ENCODE results near the gene TRDN.
"Not testable (repeated sequence)": the region's sequence is repeated elsewhere in the genome, so short reads cannot be mapped to it uniquely, and the experiment has no call there.

TRDN gene

GRCh38 chr6:123562264-123562663, 74.5 kb downstream of the TRDN start:
- Histone ChIP-seq H3K4me1 (ENCODE audit: control insufficient read depth, low read length) (no peaks in the 10 kb centered on the region), H3K79me2 (ENCODE audit: control insufficient read depth, low read length) (no peaks in the 10 kb centered on the region), H3K27me3 (ENCODE audit: control insufficient read depth, low read length) (no peaks in the 10 kb centered on the region), H4K20me1 (ENCODE audit: control insufficient read depth, insufficient read depth, low read depth, low read length) (no peaks in the 10 kb centered on the region), H3K9me2 (replicated peaks; ENCODE audit: control insufficient read depth, low read length) (no peaks in the 10 kb centered on the region), H3K27ac (ENCODE audit: low read depth, low read length) (no peak overlapping the region), H3K9me3 (ENCODE audit: control insufficient read depth, insufficient read depth, low read length) (no peaks in the 10 kb centered on the region), H3F3A (ENCODE audit: control insufficient read depth, insufficient read depth) (no peaks in the 10 kb centered on the region), H3K36me3 (ENCODE audit: control insufficient read depth, low read length) (no peaks in the 10 kb centered on the region), H3K4me3 (ENCODE audit: low read length) (no peak overlapping the region), H3K4me2 (ENCODE audit: low read length) (no peak overlapping the region)
- TF ChIP-seq CTCF (IDR thresholded peaks at IDR 0.05; ENCODE audit: low read depth, low read length, poor library complexity, severe bottlenecking), result no peak
- no peak for TF ChIP-seq EZH2phosphoT487 (IDR thresholded peaks at IDR 0.05; ENCODE audit: borderline replicate concordance, low read length)

DNA sequence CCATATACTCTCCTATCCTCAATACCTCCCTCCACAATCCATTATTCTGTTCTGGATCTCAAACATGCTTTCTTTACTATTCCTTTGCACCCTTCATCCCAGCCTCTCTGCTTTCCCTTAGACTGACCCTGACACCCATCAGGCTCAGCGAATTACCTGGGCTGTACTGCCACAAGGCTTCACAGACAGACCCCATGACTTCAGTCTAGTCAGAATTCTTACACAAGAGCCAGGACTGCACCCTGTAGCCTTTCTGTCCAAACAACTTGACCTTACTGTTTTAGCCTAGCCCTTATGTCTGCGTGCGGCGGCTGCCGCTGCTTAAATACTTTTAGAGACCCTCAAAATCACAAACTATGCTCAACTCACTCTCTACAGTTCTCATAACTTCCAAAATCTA, 76.9 kb downstream of the TRDN start:
- H3K79me2 ChIP-seq (ENCODE audit: control insufficient read depth, low read length); H4K20me1 ChIP-seq (ENCODE audit: control insufficient read depth, insufficient read depth, low read depth, low read length); H3K4me1 ChIP-seq (ENCODE audit: control insufficient read depth, low read length); H3K27me3 ChIP-seq (ENCODE audit: control insufficient read depth, low read length); H3K9me3 ChIP-seq (ENCODE audit: control insufficient read depth, insufficient read depth, low read length); H3K4me3 ChIP-seq (ENCODE audit: low read length); H3F3A ChIP-seq (ENCODE audit: control insufficient read depth, insufficient read depth); H3K27ac ChIP-seq (ENCODE audit: low read depth, low read length); H3K9me2 ChIP-seq (replicated peaks; ENCODE audit: control insufficient read depth, low read length); H3K4me2 ChIP-seq (ENCODE audit: low read length); H3K36me3 ChIP-seq (ENCODE audit: control insufficient read depth, low read length): not testable (repeated sequence)

DNA sequence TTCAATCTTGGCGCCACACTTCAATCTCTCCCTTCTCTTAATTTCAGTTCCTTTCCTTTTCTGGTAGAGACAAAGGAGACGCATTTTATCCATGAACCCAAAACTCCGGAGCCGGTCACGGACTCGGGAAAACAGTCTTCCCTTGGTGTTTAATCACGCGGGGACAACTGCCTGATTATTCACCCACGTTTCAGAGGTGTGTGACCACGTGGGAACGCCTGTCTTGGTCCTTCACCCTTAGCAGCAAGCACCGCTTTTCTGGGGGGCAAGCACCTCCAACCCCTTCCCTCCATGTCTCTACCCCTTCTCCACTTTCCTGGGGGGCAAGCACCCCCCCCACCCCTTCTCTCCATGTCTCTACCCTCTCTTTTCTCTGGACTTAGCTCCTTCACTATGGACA, 79.3 kb downstream of the TRDN start:
- not testable (repeated sequence) for H3K36me3 ChIP-seq (ENCODE audit: control insufficient read depth, low read length); H3K27me3 ChIP-seq (ENCODE audit: control insufficient read depth, low read length); H3K4me2 ChIP-seq (ENCODE audit: low read length); H3K9me2 ChIP-seq (replicated peaks; ENCODE audit: control insufficient read depth, low read length); H3K79me2 ChIP-seq (ENCODE audit: control insufficient read depth, low read length); H3K27ac ChIP-seq (ENCODE audit: low read depth, low read length); H4K20me1 ChIP-seq (ENCODE audit: control insufficient read depth, insufficient read depth, low read depth, low read length); H3K4me1 ChIP-seq (ENCODE audit: control insufficient read depth, low read length); H3K4me3 ChIP-seq (ENCODE audit: low read length); H3F3A ChIP-seq (ENCODE audit: control insufficient read depth, insufficient read depth); H3K9me3 ChIP-seq (ENCODE audit: control insufficient read depth, insufficient read depth, low read length)

- H4K20me1 ChIP-seq (ENCODE audit: control insufficient read depth, insufficient read depth, low read depth, low read length), result no peaks in the 10 kb centered on the region
- no peaks in the 10 kb centered on the region for H3K36me3 ChIP-seq (ENCODE audit: control insufficient read depth, low read length)
- no peaks in the 10 kb centered on the region for H3K79me2 ChIP-seq (ENCODE audit: control insufficient read depth, low read length)
- H3K4me1 ChIP-seq (ENCODE audit: control insufficient read depth, low read length), result no peaks in the 10 kb centered on the region
- H3K4me3 ChIP-seq (ENCODE audit: low read length), result no peak overlapping the region
- no peaks in the 10 kb centered on the region for H3F3A ChIP-seq (ENCODE audit: control insufficient read depth, insufficient read depth)
- TF ChIP-seq CTCF (IDR thresholded peaks at IDR 0.05; ENCODE audit: low read depth, low read length, poor library complexity, severe bottlenecking) (no peak), EZH2phosphoT487 (IDR thresholded peaks at IDR 0.05; ENCODE audit: borderline replicate concordance, low read length) (no peak)
- H3K9me2 ChIP-seq (replicated peaks; ENCODE audit: control insufficient read depth, low read length), result no peaks in the 10 kb centered on the region; the same call in 1 of the 2 replicates
- H3K9me3 ChIP-seq (ENCODE audit: control insufficient read depth, insufficient read depth, low read length), result no peaks in the 10 kb centered on the region
- no peak overlapping the region for H3K27ac ChIP-seq (ENCODE audit: low read depth, low read length)
- no peaks in the 10 kb centered on the region for H3K27me3 ChIP-seq (ENCODE audit: control insufficient read depth, low read length)
- no peak overlapping the region for H3K4me2 ChIP-seq (ENCODE audit: low read length)
These were observed 84.6 kb downstream of the TRDN start for GRCh38 chr6:123551939-123552707.

Data from DOHH2 (cell line).